HG02610 (cell line): ENCODE data around the gene ABHD5.

Experiments used
- ATAC-seq: cut with Tn5 transposase; IDR thresholded peaks from one replicate; pipeline ENCODE4 v1.9.1; 2021; ENCODE audit warnings: mild to moderate bottlenecking, moderate library complexity; ENCODE audit not compliant: unreplicated experiment

ABHD5 gene

DNA sequence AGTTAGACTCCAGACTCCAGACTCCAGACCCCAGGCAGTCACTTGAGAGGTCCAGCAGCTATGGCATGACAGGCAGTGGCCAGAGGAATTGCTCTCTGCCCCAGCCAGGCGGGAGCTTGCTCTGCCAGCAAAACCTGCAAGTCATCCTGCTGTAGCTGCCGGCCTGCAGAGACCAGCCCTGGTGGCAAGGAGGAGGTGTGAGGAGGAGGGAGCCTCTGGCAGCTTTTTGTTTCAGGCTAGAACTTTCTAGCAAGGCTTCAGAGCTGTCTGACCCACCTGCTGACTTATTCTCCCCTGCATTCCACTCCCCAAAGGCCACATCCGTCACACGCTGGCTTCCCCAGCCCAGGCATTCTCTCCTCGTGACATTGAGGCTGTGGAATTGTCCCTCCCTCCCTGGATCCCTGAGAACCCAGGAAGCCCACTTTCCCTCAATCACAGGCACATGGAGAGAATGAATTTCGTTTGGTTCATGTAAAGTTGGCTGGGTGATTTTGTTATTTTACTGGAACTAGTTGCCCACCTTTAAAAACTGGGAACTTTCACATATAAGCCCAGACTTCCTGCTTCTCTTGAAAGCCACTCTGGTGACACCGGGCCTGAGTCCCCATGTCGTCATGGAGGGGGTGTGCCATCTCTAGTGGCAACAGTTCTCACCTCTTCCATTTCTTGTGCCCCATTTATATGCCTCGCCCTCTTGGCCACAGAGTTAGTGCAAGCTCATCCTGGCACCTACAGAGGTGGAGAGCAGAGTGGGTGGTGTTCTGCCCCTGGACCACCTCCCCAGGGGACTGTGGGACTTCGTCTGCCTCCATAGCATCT lies 82.7 kb downstream of the ABHD5 start:
- ATAC-seq: no peak

DNA sequence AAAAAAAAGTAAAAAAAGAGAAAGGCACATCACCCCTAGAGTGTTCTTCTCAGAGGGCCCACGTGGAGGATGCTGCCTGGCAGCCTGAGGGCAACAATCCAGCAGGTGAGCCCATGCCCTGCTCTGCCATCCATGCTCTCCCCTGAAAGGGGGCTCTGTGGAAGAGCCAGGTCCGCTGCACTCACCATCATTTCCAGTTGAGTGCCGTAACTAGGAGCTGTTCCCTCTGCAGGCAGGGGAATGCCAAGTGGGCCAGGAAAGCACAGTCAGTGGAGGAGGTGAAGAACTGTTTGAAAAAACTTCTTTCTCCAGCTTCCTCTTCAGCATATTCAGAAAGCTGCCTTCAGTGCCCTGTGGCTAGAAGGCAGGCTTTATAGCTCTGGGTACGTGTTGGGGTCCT lies 84.1 kb downstream of the ABHD5 start:
- ATAC-seq: no peak

DNA sequence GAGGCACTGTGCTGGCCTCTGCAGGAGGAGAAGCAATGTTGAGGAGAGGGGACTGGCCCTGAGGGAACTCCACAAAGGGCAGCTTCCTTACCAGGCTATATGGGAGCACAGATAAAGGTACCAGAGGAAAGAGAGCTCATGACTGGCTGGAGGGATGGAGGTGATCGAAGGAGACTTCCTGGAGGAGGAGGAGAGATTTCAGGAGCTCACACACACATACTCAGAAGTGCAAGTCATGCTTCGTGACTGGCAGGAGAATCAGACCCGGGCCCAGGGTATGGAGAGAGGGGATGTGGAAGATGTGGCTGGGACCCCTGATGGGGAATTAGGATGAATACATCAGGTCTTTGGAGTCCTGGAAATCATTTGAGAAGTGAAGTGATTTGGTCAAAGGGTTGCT lies 85.4 kb downstream of the ABHD5 start:
- no peak for ATAC-seq

DNA sequence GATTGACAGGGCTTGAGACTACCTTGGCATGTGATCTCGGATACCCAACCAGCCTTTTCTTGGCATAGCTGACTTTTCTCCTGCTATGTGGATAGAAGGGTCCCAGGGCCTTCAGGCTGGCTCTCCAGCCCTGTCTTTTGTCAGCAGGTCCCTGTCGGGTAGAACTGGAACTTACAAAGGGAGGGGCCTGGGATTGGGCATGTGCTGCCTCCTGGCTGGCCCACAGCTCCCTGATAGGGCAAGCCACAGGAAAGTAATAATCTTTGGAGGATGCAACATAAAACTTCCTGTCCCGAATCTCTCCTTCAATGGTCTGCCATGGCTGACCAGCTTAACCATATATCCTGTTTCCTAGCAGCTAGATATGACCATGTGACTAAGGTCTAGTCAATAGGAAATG lies 89.1 kb downstream of the ABHD5 start:
- no peak for ATAC-seq

DNA sequence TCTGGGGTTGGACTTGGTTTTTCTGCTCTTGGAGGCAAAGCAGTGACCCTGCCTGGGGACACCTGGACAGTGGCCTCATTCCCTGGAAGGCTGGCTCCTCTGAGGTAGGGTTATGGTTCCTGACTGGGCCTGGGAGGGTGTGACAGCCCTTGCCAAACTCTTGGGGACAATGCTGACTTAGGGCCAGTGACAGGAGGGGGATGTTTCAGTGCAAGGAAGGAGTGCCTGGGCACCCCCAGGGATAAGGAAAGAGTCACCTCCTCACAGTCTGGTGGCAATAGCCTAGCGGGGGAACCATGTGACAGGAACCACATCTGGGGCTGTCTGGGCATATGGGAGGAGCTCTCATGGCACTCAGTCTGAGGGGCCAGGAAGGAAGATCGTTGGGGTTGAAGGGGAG lies 91.8 kb downstream of the ABHD5 start:
- ATAC-seq: no peak
